HCT116 (cell line): ENCODE data around the gene NEMP1. TPM values are rescaled to one million over a fixed set of nuclear protein-coding genes. Genes with fewer than 3 reads are reported as not detected.

ENCODE experiments used
- ATAC-seq: fragments of 200-7000 bp; cut with Tn5 transposase; 2 replicates; pipeline ENCODE4 v1.9.1; 2020; ENCODE audit warnings: mild to moderate bottlenecking, moderate library complexity
- BruUV-seq: library from RNA; stranded (reverse); fragments of 400-500 nt; replicated peaks from 2 replicates; lab custom pipeline; 2021; lab: Mats Ljungman, UMichigan
- CTCF ChIA-PET: fragments of 300-600 bp; sonication (Branson Sonifier 250); formaldehyde crosslinking; loops from one replicate; lab custom pipeline; 2021; ENCODE audit warnings: antibody characterized with exemption; lab: Charles Lee
- POLR2A ChIA-PET: fragments of 300-600, 350-600 bp; sonication (Branson Sonifier 250); formaldehyde crosslinking; loops from one replicate; lab custom pipeline; 2021; ENCODE audit warnings: antibody characterized with exemption; lab: Charles Lee
- RAD21 ChIA-PET, 2 experiments: fragments of 300-600 bp; sonication (Branson Sonifier 250); formaldehyde crosslinking; loops; one replicate each; lab custom pipeline; 2023; ENCODE audit warnings: low total read pairs in 2 of 2; ENCODE audit not compliant: uncharacterized antibody in 2 of 2, unreplicated experiment in 2 of 2, low non-redundant PET in 1 of 2; lab: Charles Lee
- DNase-seq: peaks from one replicate; pipeline ENCODE4 v3.0.0-alpha.2; 2010; ENCODE audit warnings: low read depth, low spot score
- H2AFZ ChIP-seq: fragments of 200-600 bp; shearing (Covaris generic), sonication (generic); 2 replicates; pipeline ENCODE4 v1.6.1; 2017; ENCODE audit warnings: low read depth, mixed run types, mixed read lengths, antibody characterized with exemption, low read length; ENCODE audit not compliant: poor library complexity, severe bottlenecking
- H3K27ac ChIP-seq: 2 replicates; pipeline ENCODE4 v1.5.1; 2012; ENCODE audit warnings: low read depth, low read length
- H3K27me3 ChIP-seq: fragments of 200-600 bp; sonication (generic); 2 replicates; pipeline ENCODE4 v1.6.1; 2016; ENCODE audit warnings: mixed run types, low read length, mixed read lengths; ENCODE audit not compliant: insufficient read depth
- H3K36me3 ChIP-seq, 2 experiments: fragments of 200-500 bp in 1 of 2; fragments of 200-600 bp in 1 of 2; sonication (Bioruptor generic) in 1 of 2; sonication (generic) in 1 of 2; 2 replicates each; pipeline versions ENCODE4 v1.5.1 to v1.6.1; 2014 to 2016; ENCODE audit warnings: low read length in 2 of 2, inconsistent platforms in 1 of 2, mixed read lengths in 1 of 2, mixed run types in 1 of 2; ENCODE audit not compliant: insufficient read depth in 2 of 2, control insufficient read depth in 1 of 2
- H3K4me1 ChIP-seq, 2 experiments: fragments of 200-600 bp in 1 of 2; sonication (generic) in 1 of 2; 2 replicates each; pipeline versions ENCODE4 v1.5.1 to v1.6.1; 2012 to 2017; ENCODE audit warnings: low read length in 2 of 2, inconsistent platforms in 1 of 2, mild to moderate bottlenecking in 1 of 2, mixed read lengths in 1 of 2, mixed run types in 1 of 2, moderate library complexity in 1 of 2; ENCODE audit not compliant: insufficient read depth in 2 of 2, control insufficient read depth in 1 of 2
- H3K4me2 ChIP-seq: fragments of 200-600 bp; sonication (generic); 2 replicates; pipeline ENCODE4 v1.6.1; 2017; ENCODE audit warnings: mixed run types, low read length, mixed read lengths
- H3K4me3 ChIP-seq, 2 experiments: fragments of 200-600 bp in 1 of 2; sonication (generic) in 1 of 2; replicated peaks in 1 of 2; 2 replicates each; pipeline ENCODE4 v1.5.1; 2011 to 2016; ENCODE audit warnings: low read length in 2 of 2, control low read depth in 1 of 2, low read depth in 1 of 2, mild to moderate bottlenecking in 1 of 2, mixed read lengths in 1 of 2, mixed run types in 1 of 2
- H3K79me2 ChIP-seq: fragments of 200-600 bp; sonication (generic); 2 replicates; pipeline ENCODE4 v1.6.1; 2017; ENCODE audit warnings: mild to moderate bottlenecking, mixed run types, low read length, moderate library complexity, mixed read lengths; ENCODE audit not compliant: insufficient read depth
- H3K9ac ChIP-seq: fragments of 200-600 bp; sonication (generic); 2 replicates; pipeline ENCODE4 v1.6.1; 2016; ENCODE audit warnings: low read length, mixed read lengths
- H3K9me2 ChIP-seq: fragments of 200-600 bp; sonication (generic), shearing (Covaris generic); 2 replicates; pipeline ENCODE4 v1.6.1; 2017; ENCODE audit warnings: mixed run types, mild to moderate bottlenecking, moderate library complexity; ENCODE audit not compliant: insufficient read depth
- H3K9me3 ChIP-seq, 2 experiments: fragments of 200-500 bp in 1 of 2; fragments of 200-600 bp in 1 of 2; sonication (Bioruptor generic) in 1 of 2; sonication (generic) in 1 of 2; 2 replicates each; pipeline ENCODE4 v1.6.1; 2014 to 2017; ENCODE audit warnings: low read length in 2 of 2, mixed read lengths in 2 of 2, inconsistent platforms in 1 of 2, low read depth in 1 of 2, mild to moderate bottlenecking in 1 of 2, mixed run types in 1 of 2, moderate library complexity in 1 of 2; ENCODE audit not compliant: control insufficient read depth in 1 of 2, insufficient read depth in 1 of 2
- H4K20me1 ChIP-seq: fragments of 200-600 bp; sonication (generic), shearing (Covaris generic); 2 replicates; pipeline ENCODE4 v1.6.1; 2017; ENCODE audit warnings: mixed run types, mild to moderate bottlenecking, moderate library complexity; ENCODE audit not compliant: insufficient read depth
- CBX3 ChIP-seq: IDR thresholded peaks from 2 replicates; pipeline ENCODE4 v1.6.1; 2012; ENCODE audit warnings: low read depth
- ELF1 ChIP-seq: IDR thresholded peaks from 2 replicates; pipeline ENCODE4 v1.6.1; 2012; ENCODE audit warnings: low read depth, borderline replicate concordance
- EZH2 ChIP-seq: fragments of 200-600 bp; sonication (generic); IDR thresholded peaks from 2 replicates; pipeline ENCODE4 v1.6.1; 2017; ENCODE audit warnings: antibody characterized with exemption, mixed run types
- EZH2phosphoT487 ChIP-seq: fragments of 200-600 bp; IDR thresholded peaks from 2 replicates; pipeline ENCODE4 v1.6.1; 2018; ENCODE audit warnings: antibody characterized with exemption, borderline replicate concordance
- FOSL1 ChIP-seq: IDR thresholded peaks from 2 replicates; pipeline ENCODE4 v1.6.1; 2012; ENCODE audit warnings: low read depth
- POLR2A ChIP-seq: IDR thresholded peaks from 2 replicates; pipeline ENCODE4 v1.7.0; 2011; ENCODE audit warnings: borderline replicate concordance; ENCODE audit not compliant: insufficient read depth, insufficient read length; ENCODE audit errors: extremely low read depth
- RAD21 ChIP-seq: IDR thresholded peaks from 2 replicates; pipeline ENCODE4 v1.6.1; 2012; ENCODE audit warnings: low read depth, mild to moderate bottlenecking
- SIN3A ChIP-seq: IDR thresholded peaks from 2 replicates; pipeline ENCODE4 v1.6.1; 2012; ENCODE audit warnings: low read depth
- TCF7L2 ChIP-seq: IDR thresholded peaks from 2 replicates; pipeline ENCODE4 v1.7.0; 2011; ENCODE audit warnings: borderline replicate concordance, inconsistent platforms; ENCODE audit not compliant: insufficient read depth, insufficient read length; ENCODE audit errors: extremely low read depth
- YY1 ChIP-seq: IDR thresholded peaks from 2 replicates; pipeline ENCODE4 v1.6.1; 2011; ENCODE audit warnings: low read length, low read depth, moderate library complexity, mild to moderate bottlenecking; ENCODE audit not compliant: insufficient replicate concordance; ENCODE audit errors: extremely low read depth
- ZFX ChIP-seq: fragments of 450-650 bp; IDR thresholded peaks from 2 replicates; pipeline ENCODE4 v1.6.1; 2017
- ZNF274 ChIP-seq: fragments of 200-500 bp; sonication (Bioruptor generic); IDR thresholded peaks from 2 replicates; pipeline ENCODE4 v1.6.1; 2014; ENCODE audit warnings: mild to moderate bottlenecking, low read depth, low read length, inconsistent platforms
- intact Hi-C: fragments of 100-400 bp; cut with micrococcal nuclease; formaldehyde crosslinking; loops from 2 replicates; pipeline ENCODE4 v1.10.0; 2022
- total RNA-seq: library from RNA; stranded (reverse); gene quantifications from one replicate; pipeline ENCODE4 v1.2.1, GENCODE V29; 2021; ENCODE audit not compliant: unreplicated experiment
- TF ChIP-seq, protein P1 (sequence below): IDR thresholded peaks from 2 replicates; pipeline ENCODE4 v1.6.1; 2012
- TF ChIP-seq, protein P2 (sequence below), 3 experiments: fragments of 200-600 bp in 1 of 3; sonication (generic) in 1 of 3; IDR thresholded peaks in 2 of 3; conservative IDR thresholded peaks in 1 of 3; 2 replicates each; pipeline ENCODE4 v1.5.1; 2012 to 2017; ENCODE audit warnings: low read depth in 2 of 3, low read length in 2 of 3, antibody characterized with exemption in 1 of 3, borderline replicate concordance in 1 of 3, control low read depth in 1 of 3, mild to moderate bottlenecking in 1 of 3, mixed read lengths in 1 of 3, mixed run types in 1 of 3, moderate library complexity in 1 of 3; ENCODE audit not compliant: insufficient read depth in 1 of 3
- TF ChIP-seq, protein P3 (sequence below): IDR thresholded peaks from 2 replicates; pipeline ENCODE4 v1.6.1; 2012
- TF ChIP-seq, protein P4 (sequence below): IDR thresholded peaks from 2 replicates; pipeline ENCODE4 v1.6.1; 2012; ENCODE audit warnings: low read depth

NEMP1 gene
- total RNA-seq, 1 experiment from 2014 or later: 35.2 TPM

DNA sequence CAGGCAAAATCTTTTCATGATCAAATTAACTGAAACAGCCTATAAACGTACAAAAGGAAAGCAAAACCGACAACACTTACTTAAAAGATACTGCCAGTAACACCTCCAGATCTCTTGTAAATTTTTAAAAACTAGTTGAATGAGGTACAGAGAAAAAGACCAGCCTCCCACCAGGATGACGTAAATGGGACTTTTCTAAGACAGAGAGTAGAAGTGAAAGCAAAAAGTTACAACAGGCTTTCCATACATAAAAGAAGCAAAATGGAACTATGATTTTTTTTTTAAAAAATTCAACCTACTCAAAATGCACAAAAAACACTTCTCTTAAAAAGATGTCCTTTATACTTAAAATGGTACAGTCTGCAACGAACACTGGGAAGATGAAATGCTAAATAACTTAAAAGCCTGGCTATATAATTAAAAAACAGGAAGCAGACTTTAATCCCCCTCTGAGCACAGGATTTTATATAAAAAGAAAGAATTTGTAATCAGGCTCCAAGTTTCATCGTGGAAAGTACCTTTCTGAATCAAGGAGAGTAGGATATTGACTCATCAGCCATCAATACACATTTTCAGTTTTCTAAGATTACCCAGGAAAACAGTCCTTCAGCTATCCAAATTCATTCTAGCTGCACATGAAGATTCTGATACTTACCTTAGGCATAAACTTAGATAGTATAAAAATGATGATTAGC lies 14.5 kb downstream of the NEMP1 start:
- Histone ChIP-seq H3K4me1 (no peaks in the 10 kb centered on the region), H3K4me3 (no peak overlapping the region), H3K79me2 (no peaks in the 10 kb centered on the region; the same call in 1 of the 2 replicates), H3K27me3 (no peaks in the 10 kb centered on the region), H3K9me2 (no peaks in the 10 kb centered on the region), H2AFZ (no peak overlapping the region)
- BruUV-seq: no TSS peak
- DNase-seq: no peak
- CTCF ChIA-PET: interaction anchor here (1.1 kb wide), 1 partner anchor 56 kb away, joined by 3 read pairs; no protein-coding TSS in a partner anchor
- TF ChIP-seq SIN3A: no peak
- no peak for TF ChIP-seq ZNF274
- TF ChIP-seq TCF7L2: no peak
- TF ChIP-seq, protein P1, sequence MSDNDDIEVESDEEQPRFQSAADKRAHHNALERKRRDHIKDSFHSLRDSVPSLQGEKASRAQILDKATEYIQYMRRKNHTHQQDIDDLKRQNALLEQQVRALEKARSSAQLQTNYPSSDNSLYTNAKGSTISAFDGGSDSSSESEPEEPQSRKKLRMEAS: no peak
- TF ChIP-seq EZH2: no peak
- TF ChIP-seq, protein P2, sequence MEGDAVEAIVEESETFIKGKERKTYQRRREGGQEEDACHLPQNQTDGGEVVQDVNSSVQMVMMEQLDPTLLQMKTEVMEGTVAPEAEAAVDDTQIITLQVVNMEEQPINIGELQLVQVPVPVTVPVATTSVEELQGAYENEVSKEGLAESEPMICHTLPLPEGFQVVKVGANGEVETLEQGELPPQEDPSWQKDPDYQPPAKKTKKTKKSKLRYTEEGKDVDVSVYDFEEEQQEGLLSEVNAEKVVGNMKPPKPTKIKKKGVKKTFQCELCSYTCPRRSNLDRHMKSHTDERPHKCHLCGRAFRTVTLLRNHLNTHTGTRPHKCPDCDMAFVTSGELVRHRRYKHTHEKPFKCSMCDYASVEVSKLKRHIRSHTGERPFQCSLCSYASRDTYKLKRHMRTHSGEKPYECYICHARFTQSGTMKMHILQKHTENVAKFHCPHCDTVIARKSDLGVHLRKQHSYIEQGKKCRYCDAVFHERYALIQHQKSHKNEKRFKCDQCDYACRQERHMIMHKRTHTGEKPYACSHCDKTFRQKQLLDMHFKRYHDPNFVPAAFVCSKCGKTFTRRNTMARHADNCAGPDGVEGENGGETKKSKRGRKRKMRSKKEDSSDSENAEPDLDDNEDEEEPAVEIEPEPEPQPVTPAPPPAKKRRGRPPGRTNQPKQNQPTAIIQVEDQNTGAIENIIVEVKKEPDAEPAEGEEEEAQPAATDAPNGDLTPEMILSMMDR (IDR thresholded peaks at IDR 0.05 in 2 of 3, conservative IDR thresholded peaks at IDR 0.05 in 1 of 3; ENCODE audit: borderline replicate concordance in 1 of 3, insufficient read depth in 1 of 3, low read depth in 2 of 3, low read length in 2 of 3): no peak
- no peak for TF ChIP-seq ZFX
- TF ChIP-seq, protein P3, sequence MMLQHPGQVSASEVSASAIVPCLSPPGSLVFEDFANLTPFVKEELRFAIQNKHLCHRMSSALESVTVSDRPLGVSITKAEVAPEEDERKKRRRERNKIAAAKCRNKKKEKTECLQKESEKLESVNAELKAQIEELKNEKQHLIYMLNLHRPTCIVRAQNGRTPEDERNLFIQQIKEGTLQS: no peak
- no peak for TF ChIP-seq YY1
- TF ChIP-seq RAD21: no peak
- no peak for TF ChIP-seq FOSL1
- no peak for TF ChIP-seq CBX3
- TF ChIP-seq POLR2A: no peak
- TF ChIP-seq, protein P4, sequence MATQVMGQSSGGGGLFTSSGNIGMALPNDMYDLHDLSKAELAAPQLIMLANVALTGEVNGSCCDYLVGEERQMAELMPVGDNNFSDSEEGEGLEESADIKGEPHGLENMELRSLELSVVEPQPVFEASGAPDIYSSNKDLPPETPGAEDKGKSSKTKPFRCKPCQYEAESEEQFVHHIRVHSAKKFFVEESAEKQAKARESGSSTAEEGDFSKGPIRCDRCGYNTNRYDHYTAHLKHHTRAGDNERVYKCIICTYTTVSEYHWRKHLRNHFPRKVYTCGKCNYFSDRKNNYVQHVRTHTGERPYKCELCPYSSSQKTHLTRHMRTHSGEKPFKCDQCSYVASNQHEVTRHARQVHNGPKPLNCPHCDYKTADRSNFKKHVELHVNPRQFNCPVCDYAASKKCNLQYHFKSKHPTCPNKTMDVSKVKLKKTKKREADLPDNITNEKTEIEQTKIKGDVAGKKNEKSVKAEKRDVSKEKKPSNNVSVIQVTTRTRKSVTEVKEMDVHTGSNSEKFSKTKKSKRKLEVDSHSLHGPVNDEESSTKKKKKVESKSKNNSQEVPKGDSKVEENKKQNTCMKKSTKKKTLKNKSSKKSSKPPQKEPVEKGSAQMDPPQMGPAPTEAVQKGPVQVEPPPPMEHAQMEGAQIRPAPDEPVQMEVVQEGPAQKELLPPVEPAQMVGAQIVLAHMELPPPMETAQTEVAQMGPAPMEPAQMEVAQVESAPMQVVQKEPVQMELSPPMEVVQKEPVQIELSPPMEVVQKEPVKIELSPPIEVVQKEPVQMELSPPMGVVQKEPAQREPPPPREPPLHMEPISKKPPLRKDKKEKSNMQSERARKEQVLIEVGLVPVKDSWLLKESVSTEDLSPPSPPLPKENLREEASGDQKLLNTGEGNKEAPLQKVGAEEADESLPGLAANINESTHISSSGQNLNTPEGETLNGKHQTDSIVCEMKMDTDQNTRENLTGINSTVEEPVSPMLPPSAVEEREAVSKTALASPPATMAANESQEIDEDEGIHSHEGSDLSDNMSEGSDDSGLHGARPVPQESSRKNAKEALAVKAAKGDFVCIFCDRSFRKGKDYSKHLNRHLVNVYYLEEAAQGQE: no peak
- TF ChIP-seq ELF1: no peak
- no peak for TF ChIP-seq EZH2phosphoT487
- TF ChIP-seq, all 23 proteins: peak for 0
- no peaks in the 10 kb centered on the region for H3K9me3 ChIP-seq
- intact Hi-C loops: loop anchor here (5.0 to 10.0 kb wide), 2 partner anchors 219 to 307 kb away; no protein-coding TSS in a partner anchor
- no peak for ATAC-seq
- H3K27ac ChIP-seq: no peak overlapping the region
- no peak overlapping the region for H3K4me2 ChIP-seq
- peaks cover 12 to 40% of the 10 kb centered on the region in 2 experiments for H3K36me3 ChIP-seq
- ChIA-PET RAD21 (no interaction called here), POLR2A (no interaction called here)
- no peaks in the 10 kb centered on the region; the same call in none of the 2 replicates for H4K20me1 ChIP-seq
- no peak overlapping the region for H3K9ac ChIP-seq
